Testis (tissue), 2 donors: ENCODE data around the gene PCSK6.

Experiments used
- CTCF ChIP-seq, 3 experiments: fragments of 450-650 bp in 2 of 3; fragments of 200-600 bp in 1 of 3; sonication (generic) in 1 of 3; IDR thresholded peaks; one replicate each; pipeline ENCODE4 v1.5.1; 2016 to 2019; ENCODE audit warnings: antibody characterized with exemption in 3 of 3, mild to moderate bottlenecking in 2 of 3, moderate library complexity in 1 of 3
- POLR2A ChIP-seq: fragments of 450-650 bp; IDR thresholded peaks from one replicate; pipeline ENCODE4 v1.6.1; 2017; ENCODE audit warnings: antibody characterized with exemption, mild to moderate bottlenecking, moderate library complexity

GRCh38 chr15:101452572-101452971, 36.9 kb downstream of the PCSK6 start:
- TF ChIP-seq CTCF (IDR thresholded peaks at IDR 0.05): no peak
- no peak for TF ChIP-seq POLR2A
